Activated CD4-positive, alpha-beta T cell treated with anti-CD3 and anti-CD28 coated beads, Interleukin-2, Interleukin-4, amounts not matched to agents 100 ng/mL and 50 ng/mL, durations not matched to agents 16 hours and 8 hours (primary cell): Measurements from ENCODE around the gene FES.
A peak's percentile ranks its signal among the peaks of the same experiment; 100 is the strongest.
"Not testable (repeated sequence)": the region's sequence is repeated elsewhere in the genome, so short reads cannot be mapped to it uniquely, and the experiment has no call there.

Experiments
- DNase-seq: peaks from one replicate; pipeline ENCODE4 v3.0.0-alpha.2; 2020; ENCODE audit warnings: low spot score

FES gene

GRCh38 chr15:90891346-90891949 is 7.1 kb downstream of the FES start:
- no peak for DNase-seq

GRCh38 chr15:90892023-90892422 is 7.7 kb downstream of the FES start:
- no peak for DNase-seq

GRCh38 chr15:90892498-90893174 is 8.3 kb downstream of the FES start:
- no peak for DNase-seq

GRCh38 chr15:90893175-90894090 is 9.1 kb downstream of the FES start:
- no peak for DNase-seq

GRCh38 chr15:90895571-90896117 is 11.3 kb downstream of the FES start:
- no peak for DNase-seq

- DNase-seq = not testable (repeated sequence)
These were observed 12.9 kb downstream of the FES start for GRCh38 chr15:90897131-90897655.

GRCh38 chr15:90901175-90902039 is 17.1 kb downstream of the FES start:
- no peak for DNase-seq

GRCh38 chr15:90902040-90902839 is 17.9 kb downstream of the FES start:
- DNase-seq = peak; percentile 78

GRCh38 chr15:90902840-90903732 is 18.8 kb downstream of the FES start, which contains the start of gene MAN2A2:
MAN2A2 (plus strand) TSS chr15:90903302; CDS start chr15:90904208, 906 bp downstream.
- peak; percentile 80 for DNase-seq

- DNase-seq = no peak
These were observed 19.6 kb downstream of the FES start for GRCh38 chr15:90903733-90904536.

GRCh38 chr15:90904746-90905145 is 20.4 kb downstream of the FES start:
- no peak for DNase-seq

- no peak for DNase-seq
These were observed 21.2 kb downstream of the FES start for GRCh38 chr15:90905306-90906180.

GRCh38 chr15:90906181-90906849 is 22.0 kb downstream of the FES start:
- DNase-seq = no peak

- DNase-seq = no peak
These were observed 22.9 kb downstream of the FES start for GRCh38 chr15:90907051-90907660.

- DNase-seq = no peak
These were observed 23.7 kb downstream of the FES start for GRCh38 chr15:90907838-90908507.

GRCh38 chr15:90909449-90909848 is 25.1 kb downstream of the FES start:
- DNase-seq = not testable (repeated sequence)
